H1 (cell line): Measurements from ENCODE around the gene TTC13. TPM values are rescaled to one million over a fixed set of nuclear protein-coding genes. Genes with fewer than 3 reads are reported as not detected.

Experiments used
- CHD2 ChIP-seq: IDR thresholded peaks from 2 replicates; pipeline ENCODE4 v1.6.1; 2012; ENCODE audit warnings: low read length, improper control_type of control experiment
- PHF8 ChIP-seq: fragments of 200-600 bp; sonication (generic); conservative IDR thresholded peaks from 2 replicates; pipeline ENCODE4 v1.7.1; 2012; ENCODE audit warnings: low read depth, mild to moderate bottlenecking, inconsistent platforms, low read length, moderate library complexity
- TCF12 ChIP-seq: IDR thresholded peaks from 2 replicates; pipeline ENCODE4 v1.6.1; 2011; ENCODE audit warnings: low read depth, mild to moderate bottlenecking, low read length
- polyA plus RNA-seq, 7 experiments: library from polyadenylated mRNA; depleted of rRNA in 3 of 7; stranded (reverse) in 5 of 7; unstranded in 2 of 7; fragments of >200 nt in 5 of 7; fragments of 200-250 nt in 2 of 7; gene quantifications; 1 replicate in 5 of 7; 2 replicates in 1 of 7; 4 replicates in 1 of 7; pipeline versions ENCODE4 v1.2.1 to v1.2.3, GENCODE V29; 2011 to 2013; ENCODE audit warnings: missing spikeins in 2 of 7, mixed read lengths in 2 of 7
- total RNA-seq: library from RNA; stranded (reverse); fragmentation: NEBNext Ultra II Directional; extraction: Animal tissue kit (Norgen Biotek cat#: 25700); gene quantifications from 2 replicates; pipeline ENCODE4 v1.2.1, GENCODE V29; 2021
- TF ChIP-seq, protein P1 (sequence below): fragments of 300-600 bp; sonication (generic); IDR thresholded peaks from 2 replicates; pipeline ENCODE4 v1.7.1; 2012; ENCODE audit warnings: low read length, moderate library complexity, mild to moderate bottlenecking, inconsistent platforms; ENCODE audit not compliant: insufficient replicate concordance
- TF ChIP-seq, protein P2 (sequence below): IDR thresholded peaks from 2 replicates; pipeline ENCODE4 v1.6.1; 2012; ENCODE audit warnings: inconsistent platforms
- TF ChIP-seq, protein P3 (sequence below): IDR thresholded peaks from 2 replicates; pipeline ENCODE4 v1.6.1; 2012; ENCODE audit warnings: inconsistent platforms

TTC13 gene
- total and polyA plus RNA-seq, 2 of the 8 experiments (the other 6 are each of a cell fraction or from before 2014, with no cell fraction given), result 3.1 to 7.1 TPM

DNA sequence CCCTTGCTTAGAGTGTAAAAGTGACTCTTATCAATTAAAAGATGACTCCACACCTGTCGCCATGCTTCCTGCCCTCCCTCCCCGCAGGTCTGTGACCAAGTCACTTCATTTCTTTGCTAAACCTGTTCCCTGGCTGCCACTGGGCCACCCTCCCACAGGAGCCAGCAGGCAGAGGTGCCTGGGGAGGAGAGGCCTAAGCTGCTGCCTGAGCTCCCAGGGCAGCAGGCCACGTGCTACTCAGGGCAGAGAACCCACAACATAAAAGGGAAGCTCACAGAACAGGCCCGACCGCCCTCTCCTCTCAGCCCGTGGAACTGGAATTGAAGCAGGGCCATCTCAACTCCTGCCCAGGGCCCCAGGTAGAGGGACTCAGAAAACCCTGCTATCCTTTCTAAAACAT lies 115.2 kb downstream of the TTC13 start (continued):
- TF ChIP-seq, protein P1, sequence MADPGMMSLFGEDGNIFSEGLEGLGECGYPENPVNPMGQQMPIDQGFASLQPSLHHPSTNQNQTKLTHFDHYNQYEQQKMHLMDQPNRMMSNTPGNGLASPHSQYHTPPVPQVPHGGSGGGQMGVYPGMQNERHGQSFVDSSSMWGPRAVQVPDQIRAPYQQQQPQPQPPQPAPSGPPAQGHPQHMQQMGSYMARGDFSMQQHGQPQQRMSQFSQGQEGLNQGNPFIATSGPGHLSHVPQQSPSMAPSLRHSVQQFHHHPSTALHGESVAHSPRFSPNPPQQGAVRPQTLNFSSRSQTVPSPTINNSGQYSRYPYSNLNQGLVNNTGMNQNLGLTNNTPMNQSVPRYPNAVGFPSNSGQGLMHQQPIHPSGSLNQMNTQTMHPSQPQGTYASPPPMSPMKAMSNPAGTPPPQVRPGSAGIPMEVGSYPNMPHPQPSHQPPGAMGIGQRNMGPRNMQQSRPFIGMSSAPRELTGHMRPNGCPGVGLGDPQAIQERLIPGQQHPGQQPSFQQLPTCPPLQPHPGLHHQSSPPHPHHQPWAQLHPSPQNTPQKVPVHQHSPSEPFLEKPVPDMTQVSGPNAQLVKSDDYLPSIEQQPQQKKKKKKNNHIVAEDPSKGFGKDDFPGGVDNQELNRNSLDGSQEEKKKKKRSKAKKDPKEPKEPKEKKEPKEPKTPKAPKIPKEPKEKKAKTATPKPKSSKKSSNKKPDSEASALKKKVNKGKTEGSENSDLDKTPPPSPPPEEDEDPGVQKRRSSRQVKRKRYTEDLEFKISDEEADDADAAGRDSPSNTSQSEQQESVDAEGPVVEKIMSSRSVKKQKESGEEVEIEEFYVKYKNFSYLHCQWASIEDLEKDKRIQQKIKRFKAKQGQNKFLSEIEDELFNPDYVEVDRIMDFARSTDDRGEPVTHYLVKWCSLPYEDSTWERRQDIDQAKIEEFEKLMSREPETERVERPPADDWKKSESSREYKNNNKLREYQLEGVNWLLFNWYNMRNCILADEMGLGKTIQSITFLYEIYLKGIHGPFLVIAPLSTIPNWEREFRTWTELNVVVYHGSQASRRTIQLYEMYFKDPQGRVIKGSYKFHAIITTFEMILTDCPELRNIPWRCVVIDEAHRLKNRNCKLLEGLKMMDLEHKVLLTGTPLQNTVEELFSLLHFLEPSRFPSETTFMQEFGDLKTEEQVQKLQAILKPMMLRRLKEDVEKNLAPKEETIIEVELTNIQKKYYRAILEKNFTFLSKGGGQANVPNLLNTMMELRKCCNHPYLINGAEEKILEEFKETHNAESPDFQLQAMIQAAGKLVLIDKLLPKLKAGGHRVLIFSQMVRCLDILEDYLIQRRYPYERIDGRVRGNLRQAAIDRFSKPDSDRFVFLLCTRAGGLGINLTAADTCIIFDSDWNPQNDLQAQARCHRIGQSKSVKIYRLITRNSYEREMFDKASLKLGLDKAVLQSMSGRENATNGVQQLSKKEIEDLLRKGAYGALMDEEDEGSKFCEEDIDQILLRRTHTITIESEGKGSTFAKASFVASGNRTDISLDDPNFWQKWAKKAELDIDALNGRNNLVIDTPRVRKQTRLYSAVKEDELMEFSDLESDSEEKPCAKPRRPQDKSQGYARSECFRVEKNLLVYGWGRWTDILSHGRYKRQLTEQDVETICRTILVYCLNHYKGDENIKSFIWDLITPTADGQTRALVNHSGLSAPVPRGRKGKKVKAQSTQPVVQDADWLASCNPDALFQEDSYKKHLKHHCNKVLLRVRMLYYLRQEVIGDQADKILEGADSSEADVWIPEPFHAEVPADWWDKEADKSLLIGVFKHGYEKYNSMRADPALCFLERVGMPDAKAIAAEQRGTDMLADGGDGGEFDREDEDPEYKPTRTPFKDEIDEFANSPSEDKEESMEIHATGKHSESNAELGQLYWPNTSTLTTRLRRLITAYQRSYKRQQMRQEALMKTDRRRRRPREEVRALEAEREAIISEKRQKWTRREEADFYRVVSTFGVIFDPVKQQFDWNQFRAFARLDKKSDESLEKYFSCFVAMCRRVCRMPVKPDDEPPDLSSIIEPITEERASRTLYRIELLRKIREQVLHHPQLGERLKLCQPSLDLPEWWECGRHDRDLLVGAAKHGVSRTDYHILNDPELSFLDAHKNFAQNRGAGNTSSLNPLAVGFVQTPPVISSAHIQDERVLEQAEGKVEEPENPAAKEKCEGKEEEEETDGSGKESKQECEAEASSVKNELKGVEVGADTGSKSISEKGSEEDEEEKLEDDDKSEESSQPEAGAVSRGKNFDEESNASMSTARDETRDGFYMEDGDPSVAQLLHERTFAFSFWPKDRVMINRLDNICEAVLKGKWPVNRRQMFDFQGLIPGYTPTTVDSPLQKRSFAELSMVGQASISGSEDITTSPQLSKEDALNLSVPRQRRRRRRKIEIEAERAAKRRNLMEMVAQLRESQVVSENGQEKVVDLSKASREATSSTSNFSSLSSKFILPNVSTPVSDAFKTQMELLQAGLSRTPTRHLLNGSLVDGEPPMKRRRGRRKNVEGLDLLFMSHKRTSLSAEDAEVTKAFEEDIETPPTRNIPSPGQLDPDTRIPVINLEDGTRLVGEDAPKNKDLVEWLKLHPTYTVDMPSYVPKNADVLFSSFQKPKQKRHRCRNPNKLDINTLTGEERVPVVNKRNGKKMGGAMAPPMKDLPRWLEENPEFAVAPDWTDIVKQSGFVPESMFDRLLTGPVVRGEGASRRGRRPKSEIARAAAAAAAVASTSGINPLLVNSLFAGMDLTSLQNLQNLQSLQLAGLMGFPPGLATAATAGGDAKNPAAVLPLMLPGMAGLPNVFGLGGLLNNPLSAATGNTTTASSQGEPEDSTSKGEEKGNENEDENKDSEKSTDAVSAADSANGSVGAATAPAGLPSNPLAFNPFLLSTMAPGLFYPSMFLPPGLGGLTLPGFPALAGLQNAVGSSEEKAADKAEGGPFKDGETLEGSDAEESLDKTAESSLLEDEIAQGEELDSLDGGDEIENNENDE, result no peak
- TF ChIP-seq TCF12, result no peak
- TF ChIP-seq CHD2, result no peak
- TF ChIP-seq PHF8, result no peak
- TF ChIP-seq, protein P2, sequence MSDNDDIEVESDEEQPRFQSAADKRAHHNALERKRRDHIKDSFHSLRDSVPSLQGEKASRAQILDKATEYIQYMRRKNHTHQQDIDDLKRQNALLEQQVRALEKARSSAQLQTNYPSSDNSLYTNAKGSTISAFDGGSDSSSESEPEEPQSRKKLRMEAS, result peak; percentile 91
- TF ChIP-seq, protein P3, sequence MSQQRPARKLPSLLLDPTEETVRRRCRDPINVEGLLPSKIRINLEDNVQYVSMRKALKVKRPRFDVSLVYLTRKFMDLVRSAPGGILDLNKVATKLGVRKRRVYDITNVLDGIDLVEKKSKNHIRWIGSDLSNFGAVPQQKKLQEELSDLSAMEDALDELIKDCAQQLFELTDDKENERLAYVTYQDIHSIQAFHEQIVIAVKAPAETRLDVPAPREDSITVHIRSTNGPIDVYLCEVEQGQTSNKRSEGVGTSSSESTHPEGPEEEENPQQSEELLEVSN, result 0 out of 2 replicates have a peak, but pooled peaks have one; percentile 22
